GM12878 (cell line): ENCODE measurements around the gene TSEN54. TPM values are rescaled to one million over a fixed set of nuclear protein-coding genes. Genes with fewer than 3 reads are reported as not detected.

Experiments
- ATAC-seq: fragments of 200-7000 bp; cut with Tn5 transposase; 3 replicates; pipeline ENCODE4 v1.9.1; 2020; ENCODE audit warnings: mild to moderate bottlenecking, moderate library complexity
- BruUV-seq: library from RNA; stranded (reverse); fragments of 400-500 nt; replicated peaks from 2 replicates; lab custom pipeline; 2021; lab: Mats Ljungman, UMichigan
- CTCF ChIA-PET: fragments of 300-600 bp; sonication (Branson Sonifier 250); formaldehyde crosslinking; extraction: SDS; loops from one replicate; lab custom pipeline; 2021; ENCODE audit warnings: inconsistent platforms; lab: Yijun Ruan, JAX
- POLR2A ChIA-PET: fragments of 350-600 bp; formaldehyde crosslinking; extraction: SDS; loops from one replicate; lab custom pipeline; 2021; ENCODE audit warnings: inconsistent platforms; lab: Charles Lee
- RAD21 ChIA-PET: fragments of 300-600 bp; sonication (Branson Sonifier 250); formaldehyde crosslinking; loops from one replicate; lab custom pipeline; 2023; ENCODE audit warnings: antibody characterized with exemption; ENCODE audit not compliant: unreplicated experiment; lab: Charles Lee
- SMC1A ChIA-PET: fragments of 300-600 bp; sonication (Branson Sonifier 250); formaldehyde crosslinking; loops from one replicate; lab custom pipeline; 2023; ENCODE audit not compliant: unreplicated experiment, uncharacterized antibody; lab: Charles Lee
- DNase-seq: peaks from one replicate; pipeline ENCODE4 v3.0.0-alpha.2; 2011; ENCODE audit warnings: low read depth, low spot score
- FAIRE-seq: peaks from 3 replicates; lab custom pipeline; 2011; peaks lifted over from hg19 to GRCh38; lab: Jason Lieb, UNC
- H2AFZ ChIP-seq: 2 replicates; pipeline ENCODE4 v1.6.0; 2011; ENCODE audit warnings: low read depth, low read length, control low read depth; ENCODE audit not compliant: control insufficient read depth
- H3K27ac ChIP-seq: 2 replicates; pipeline ENCODE4 v1.5.1; 2011; ENCODE audit warnings: control low read depth; ENCODE audit not compliant: control insufficient read depth, insufficient read depth
- H3K27me3 ChIP-seq, 2 experiments: replicated peaks in 1 of 2; 2 replicates each; pipeline versions ENCODE4 v1.6.0 to v1.6.1; 2011; ENCODE audit warnings: low read length in 1 of 2; ENCODE audit not compliant: control insufficient read depth in 2 of 2, insufficient read depth in 2 of 2
- H3K36me3 ChIP-seq, 2 experiments: 2 replicates each; pipeline ENCODE4 v1.5.1; 2011; ENCODE audit warnings: low read length in 1 of 2; ENCODE audit not compliant: control insufficient read depth in 2 of 2, insufficient read depth in 2 of 2
- H3K4me1 ChIP-seq: 2 replicates; pipeline ENCODE4 v1.6.1; 2011; ENCODE audit warnings: mild to moderate bottlenecking, low read length, moderate library complexity, mixed read lengths; ENCODE audit not compliant: control insufficient read depth, insufficient read depth
- H3K4me2 ChIP-seq: 2 replicates; pipeline ENCODE4 v1.6.0; 2011; ENCODE audit warnings: control low read depth; ENCODE audit not compliant: control insufficient read depth, insufficient read depth
- H3K4me3 ChIP-seq: fragments of 200-600 bp; sonication (generic); 2 replicates; pipeline ENCODE4 v1.5.1; 2016
- H3K79me2 ChIP-seq: 2 replicates; pipeline ENCODE4 v1.6.0; 2011; ENCODE audit warnings: low read length; ENCODE audit not compliant: control insufficient read depth, insufficient read depth
- H3K9ac ChIP-seq: 2 replicates; pipeline ENCODE4 v1.8.0; 2011; ENCODE audit warnings: low read length, control low read depth, mixed read lengths; ENCODE audit not compliant: control insufficient read depth, insufficient read depth
- H3K9me3 ChIP-seq: replicated peaks from 3 replicates; pipeline ENCODE4 v1.5.1; 2011; ENCODE audit warnings: mild to moderate bottlenecking, low read length; ENCODE audit not compliant: control insufficient read depth, insufficient read depth
- H4K20me1 ChIP-seq: 2 replicates; pipeline ENCODE4 v1.6.0; 2011; ENCODE audit not compliant: control insufficient read depth, insufficient read depth
- E4F1 ChIP-seq: fragments of 450-650 bp; IDR thresholded peaks from 2 replicates; pipeline ENCODE4 v1.6.1; 2018; ENCODE audit warnings: borderline replicate concordance, mild to moderate bottlenecking; ENCODE audit not compliant: partially characterized antibody
- EED ChIP-seq: sonication (generic); IDR thresholded peaks from 2 replicates; pipeline ENCODE4 v1.6.1; 2016; ENCODE audit warnings: antibody characterized with exemption, low read depth
- ESRRA ChIP-seq: IDR thresholded peaks from 2 replicates; pipeline ENCODE4 v1.6.1; 2012; ENCODE audit warnings: mild to moderate bottlenecking, low read length, improper control_type of control experiment
- ETV6 ChIP-seq, 2 experiments: fragments of 450-650 bp in 1 of 2; IDR thresholded peaks in 1 of 2; conservative IDR thresholded peaks in 1 of 2; 2 replicates each; pipeline ENCODE4 v1.6.1; 2014; ENCODE audit warnings: antibody characterized with exemption in 1 of 2, borderline replicate concordance in 1 of 2, low read depth in 1 of 2, mild to moderate bottlenecking in 1 of 2, moderate library complexity in 1 of 2
- HDAC2 ChIP-seq: fragments of 200-600 bp; sonication (generic); IDR thresholded peaks from 2 replicates; pipeline ENCODE4 v1.6.1; 2017
- IRF3 ChIP-seq: fragments of 450-650 bp; IDR thresholded peaks from 2 replicates; pipeline ENCODE4 v1.6.1; 2014; ENCODE audit warnings: mild to moderate bottlenecking
- MEF2A ChIP-seq: IDR thresholded peaks from 2 replicates; pipeline ENCODE4 v1.6.1; 2011; ENCODE audit warnings: low read depth, mild to moderate bottlenecking, low read length, moderate library complexity; ENCODE audit not compliant: insufficient read depth
- MTA2 ChIP-seq: fragments of 450-650 bp; IDR thresholded peaks from 2 replicates; pipeline ENCODE4 v1.6.1; 2016; ENCODE audit warnings: low read depth, mild to moderate bottlenecking, moderate library complexity
- NBN ChIP-seq: fragments of 450-650 bp; IDR thresholded peaks from 2 replicates; pipeline ENCODE4 v1.6.1; 2016
- POLR2A ChIP-seq: IDR thresholded peaks from 2 replicates; pipeline ENCODE4 v1.6.1; 2011; ENCODE audit warnings: low read depth, mild to moderate bottlenecking, low read length
- POU2F2 ChIP-seq: IDR thresholded peaks from 3 replicates; pipeline ENCODE4 v1.6.1; 2011; ENCODE audit warnings: low read depth, mild to moderate bottlenecking, low read length, borderline replicate concordance
- RAD21 ChIP-seq: IDR thresholded peaks from 2 replicates; pipeline ENCODE4 v1.6.1; 2011; ENCODE audit warnings: mild to moderate bottlenecking, low read depth, low read length, moderate library complexity; ENCODE audit not compliant: insufficient read depth
- RFX5 ChIP-seq: IDR thresholded peaks from 2 replicates; pipeline ENCODE4 v1.6.1; 2011; ENCODE audit warnings: low read depth, low read length, improper control_type of control experiment
- SMAD1 ChIP-seq: fragments of 450-650 bp; IDR thresholded peaks from 2 replicates; pipeline ENCODE4 v1.6.1; 2018; ENCODE audit warnings: mild to moderate bottlenecking, low read depth; ENCODE audit not compliant: partially characterized antibody
- TCF12 ChIP-seq: IDR thresholded peaks from 2 replicates; pipeline ENCODE4 v1.6.1; 2011; ENCODE audit warnings: low read depth, mild to moderate bottlenecking, low read length
- ZNF207 ChIP-seq: fragments of 450-650 bp; IDR thresholded peaks from 2 replicates; pipeline ENCODE4 v1.6.1; 2014; ENCODE audit warnings: antibody characterized with exemption, mild to moderate bottlenecking, borderline replicate concordance
- ZNF592 ChIP-seq: fragments of 450-650 bp; IDR thresholded peaks from 2 replicates; pipeline ENCODE4 v1.6.1; 2017; ENCODE audit warnings: mild to moderate bottlenecking, moderate library complexity
- WGBS: methylation state at CpG from one replicate; pipeline ENCODE4 v1.1.6; 2016; ENCODE audit warnings: low lambda C conversion rate; ENCODE audit not compliant: insufficient replicate concordance, insufficient coverage; ENCODE audit errors: missing lambda C conversion rate; 5-methylcytosine and 5-hydroxymethylcytosine counted together
- in situ Hi-C: fragments of 300-500 bp; cut with MboI; formaldehyde crosslinking; loops from 9 replicates; pipeline ENCODE4 v1.14.3; 2018; ENCODE audit warnings: mixed read lengths
- intact Hi-C: fragments of 100-400 bp; cut with micrococcal nuclease; formaldehyde crosslinking; loops from one replicate; pipeline ENCODE4 v1.14.2; 2022; ENCODE audit not compliant: unreplicated experiment
- polyA plus RNA-seq, 11 experiments: library from polyadenylated mRNA; depleted of rRNA in 4 of 11; unstranded in 6 of 11; stranded (reverse) in 5 of 11; fragments of >200 nt; fragmentation: Nextera tagmentation in 4 of 11; fragmentation: Illumina TruSeq in 1 of 11; extraction: Ambion mirVana in 4 of 11; extraction: Trizol in 1 of 11; gene quantifications; 1 replicate in 1 of 11; 2 replicates in 10 of 11; pipeline versions ENCODE4 v1.2.1 to v1.2.3, GENCODE V29; 2011 to 2016; ENCODE audit warnings: inconsistent platforms in 2 of 11, missing spikeins in 2 of 11, low read depth in 1 of 11
- total RNA-seq, 4 experiments: library from RNA; depleted of rRNA in 3 of 4; stranded (reverse); fragments of >200 nt in 3 of 4; fragmentation: Illumina TruSeq in 1 of 4; extraction: Trizol in 1 of 4; gene quantifications; 2 replicates each; pipeline versions ENCODE4 v1.2.1 to v1.2.3, GENCODE V29; 2013 to 2021

TSEN54 gene
- total and polyA plus RNA-seq, 10 of the 15 experiments (the other 5 are each of a cell fraction or from before 2014, with no cell fraction given), result 7.1 to 48.0 (median 41.1) TPM

GRCh38 chr17:75565618-75566017 lies 49.3 kb downstream of the TSEN54 start:
- intact Hi-C loops (no loop called here), in situ Hi-C loops (no loop called here)
- no peak overlapping the region for H2AFZ ChIP-seq
- H3K9ac ChIP-seq, result no peak overlapping the region
- POLR2A ChIA-PET, result interaction anchor here (0.6 kb wide), 1 partner anchor 123 kb away, joined by 5 read pairs; no protein-coding TSS in a partner anchor
- ATAC-seq (no peak), FAIRE-seq (no peak), DNase-seq (no peak)
- SMC1A ChIA-PET, result no interaction called here
- H3K27me3 ChIP-seq, result no peaks in the 10 kb centered on the region
- H3K9me3 ChIP-seq, result no peaks in the 10 kb centered on the region
- H3K4me2 ChIP-seq, result no peak overlapping the region
- TSS peak; percentile 55 for BruUV-seq
- no peaks in the 10 kb centered on the region for H3K79me2 ChIP-seq
- H3K27ac ChIP-seq, result no peak overlapping the region
- CTCF ChIA-PET, result no interaction called here
- H4K20me1 ChIP-seq, result no peaks in the 10 kb centered on the region
- H3K4me1 ChIP-seq, result peaks cover 10% of the 10 kb centered on the region
- RAD21 ChIA-PET, result interaction anchor here (0.5 kb wide), 1 partner anchor 186 kb away, joined by 3 read pairs; no protein-coding TSS in a partner anchor
- no peak overlapping the region for H3K4me3 ChIP-seq
- no peaks in the 10 kb centered on the region for H3K36me3 ChIP-seq
- WGBS, result 51% methylated on average over 6 of the region's 6 CpGs
- TF ChIP-seq MTA2 (no peak), RFX5 (no peak), RAD21 (no peak), POU2F2 (no peak), IRF3 (no peak), EED (no peak), ETV6 (conservative IDR thresholded peaks at IDR 0.05 in 1 of 2, IDR thresholded peaks at IDR 0.05 in 1 of 2; ENCODE audit: borderline replicate concordance in 1 of 2, low read depth in 1 of 2) (no peak), MEF2A (no peak), HDAC2 (no peak), ZNF207 (no peak), ESRRA (no peak), TCF12 (no peak), NBN (no peak), POLR2A (no peak), ZNF592 (no peak), E4F1 (no peak), SMAD1 (no peak)
